DND-41 (cell line): ENCODE results near the gene GTF2B.

ENCODE experiments used
- CTCF ChIP-seq: IDR thresholded peaks from 2 replicates; pipeline ENCODE4 v1.5.1; 2012; ENCODE audit warnings: borderline replicate concordance, low read length, moderate library complexity, mild to moderate bottlenecking; ENCODE audit not compliant: poor library complexity, severe bottlenecking; ENCODE audit errors: extremely low read depth
- EZH2 ChIP-seq: IDR thresholded peaks from 3 replicates; pipeline ENCODE4 v1.6.1; 2012; ENCODE audit warnings: borderline replicate concordance, low read depth, mild to moderate bottlenecking, moderate library complexity, low read length, inconsistent platforms; ENCODE audit not compliant: severe bottlenecking

GRCh38 chr1:88897070-88897730 lies 5.8 kb upstream of the GTF2B start:
- no peak for TF ChIP-seq CTCF
- no peak for TF ChIP-seq EZH2
